Lung (tissue), 12 donors: ENCODE measurements around the gene NUBPL. TPM values are rescaled to one million over a fixed set of nuclear protein-coding genes. Genes with fewer than 3 reads are reported as not detected.

Experiments
- ATAC-seq: fragments of 200-7000 bp; cut with Tn5 transposase; one replicate; pipeline ENCODE4 v1.9.1; 2020; ENCODE audit warnings: moderate number of reproducible peaks; ENCODE audit not compliant: insufficient read depth, low FRiP score
- DNase-seq, 3 donors: peaks; one replicate each; pipeline ENCODE4 v3.0.0-alpha.2; 2013 to 2017
- H3K27ac ChIP-seq, 2 donors: one replicate each; pipeline ENCODE4 v1.5.1; 2013; ENCODE audit warnings: mild to moderate bottlenecking in 2 of 2, moderate library complexity in 2 of 2, control low read depth in 1 of 2, inconsistent platforms in 1 of 2, low read depth in 1 of 2, low read length in 1 of 2
- H3K27me3 ChIP-seq, 3 donors: one replicate each; pipeline ENCODE4 v1.5.1; 2013; ENCODE audit warnings: low read length in 2 of 3; ENCODE audit not compliant: control insufficient read depth in 3 of 3, insufficient read depth in 3 of 3
- H3K36me3 ChIP-seq, 4 donors: one replicate each; pipeline ENCODE4 v1.5.1; 2013; ENCODE audit warnings: low read length in 4 of 4, mild to moderate bottlenecking in 1 of 4, moderate library complexity in 1 of 4; ENCODE audit not compliant: control insufficient read depth in 4 of 4, insufficient read depth in 4 of 4
- H3K4me1 ChIP-seq, 5 donors: one replicate each; pipeline ENCODE4 v1.5.1; 2013; ENCODE audit warnings: low read length in 5 of 5, mild to moderate bottlenecking in 2 of 5, moderate library complexity in 1 of 5; ENCODE audit not compliant: control insufficient read depth in 5 of 5, insufficient read depth in 5 of 5
- H3K4me3 ChIP-seq: one replicate; pipeline ENCODE4 v1.5.1; 2013; ENCODE audit warnings: mild to moderate bottlenecking, control low read depth, moderate library complexity
- H3K9ac ChIP-seq, 2 donors: one replicate each; pipeline ENCODE4 v1.5.1; 2013; ENCODE audit warnings: low read length in 2 of 2, control low read depth in 1 of 2; ENCODE audit not compliant: insufficient read depth in 1 of 2
- H3K9me3 ChIP-seq, 4 donors: one replicate each; pipeline ENCODE4 v1.5.1; 2013; ENCODE audit warnings: low read length in 3 of 4, mild to moderate bottlenecking in 1 of 4, moderate library complexity in 1 of 4; ENCODE audit not compliant: control insufficient read depth in 4 of 4, insufficient read depth in 3 of 4
- WGBS, 2 donors: extraction: QIAGEN DNeasy Blood & Tissue Kit; methylation state at CpG; one replicate each; pipeline ENCODE4 v1.1.7; 2013; 5-methylcytosine and 5-hydroxymethylcytosine counted together
- polyA plus RNA-seq, 2 donors: library from polyadenylated mRNA; stranded (reverse); fragments of 200-250 nt; gene quantifications; one replicate each; pipeline ENCODE4 v1.2.1, GENCODE V29; 2013
- total RNA-seq, 2 donors: library from RNA; depleted of rRNA in 1 of 2; stranded (reverse); fragments of >200 nt in 1 of 2; gene quantifications; one replicate each; pipeline ENCODE4 v1.2.1, GENCODE V29; 2014 to 2021
- TF ChIP-seq, protein P1 (sequence below): IDR thresholded peaks from 2 replicates; pipeline ENCODE4 v1.5.1; 2012; ENCODE audit warnings: mild to moderate bottlenecking; ENCODE audit errors: control extremely low read depth, extremely low read depth
- donor health status: control.
- donor health status: control.
- donor health status: Bipolar disorder and iron deficiency.
- donor health status: healthy.
- donor health status: DM: yes; HTN: yes; CAD: no.

NUBPL gene
- total and polyA plus RNA-seq, 4 donors = 3.0 to 20.9 (median 9.5) TPM

DNA sequence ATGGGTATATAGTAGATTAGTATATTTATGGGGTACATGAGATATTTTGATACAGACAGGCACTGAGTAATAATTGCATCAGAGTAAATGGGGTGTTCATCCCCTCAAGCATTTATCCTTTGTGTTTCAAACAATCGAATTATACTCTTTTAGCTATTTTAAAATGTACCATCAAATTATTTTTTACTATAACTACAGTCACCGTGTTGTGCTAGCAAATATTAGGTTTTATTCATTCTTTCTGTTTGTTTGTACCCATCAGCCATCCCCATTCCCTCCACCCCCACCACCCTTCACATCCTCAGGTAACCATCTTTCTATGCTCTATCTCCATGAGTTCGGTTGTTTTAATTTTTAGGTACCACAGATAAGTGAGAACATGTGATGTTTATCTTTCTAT, 115.8 kb downstream of the NUBPL start:
- Histone ChIP-seq H3K4me1 (no peaks in the 10 kb centered on the region), H3K4me3 (no peak overlapping the region), H3K27ac (no peak overlapping the region), H3K36me3 (peaks cover 0 to 5% (median 0%) of the 10 kb centered on the region in 4 donors), H3K27me3 (no peaks in the 10 kb centered on the region), H3K9me3 (no peaks in the 10 kb centered on the region), H3K9ac (no peak overlapping the region)
- ATAC-seq (no peak), DNase-seq (no peak)
- 60 to 62% methylated on average over 3 of the region's 3 CpGs for whole genome bisulfite sequencing, 2 donors
- TF ChIP-seq, protein P1, sequence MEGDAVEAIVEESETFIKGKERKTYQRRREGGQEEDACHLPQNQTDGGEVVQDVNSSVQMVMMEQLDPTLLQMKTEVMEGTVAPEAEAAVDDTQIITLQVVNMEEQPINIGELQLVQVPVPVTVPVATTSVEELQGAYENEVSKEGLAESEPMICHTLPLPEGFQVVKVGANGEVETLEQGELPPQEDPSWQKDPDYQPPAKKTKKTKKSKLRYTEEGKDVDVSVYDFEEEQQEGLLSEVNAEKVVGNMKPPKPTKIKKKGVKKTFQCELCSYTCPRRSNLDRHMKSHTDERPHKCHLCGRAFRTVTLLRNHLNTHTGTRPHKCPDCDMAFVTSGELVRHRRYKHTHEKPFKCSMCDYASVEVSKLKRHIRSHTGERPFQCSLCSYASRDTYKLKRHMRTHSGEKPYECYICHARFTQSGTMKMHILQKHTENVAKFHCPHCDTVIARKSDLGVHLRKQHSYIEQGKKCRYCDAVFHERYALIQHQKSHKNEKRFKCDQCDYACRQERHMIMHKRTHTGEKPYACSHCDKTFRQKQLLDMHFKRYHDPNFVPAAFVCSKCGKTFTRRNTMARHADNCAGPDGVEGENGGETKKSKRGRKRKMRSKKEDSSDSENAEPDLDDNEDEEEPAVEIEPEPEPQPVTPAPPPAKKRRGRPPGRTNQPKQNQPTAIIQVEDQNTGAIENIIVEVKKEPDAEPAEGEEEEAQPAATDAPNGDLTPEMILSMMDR = no peak

DNA sequence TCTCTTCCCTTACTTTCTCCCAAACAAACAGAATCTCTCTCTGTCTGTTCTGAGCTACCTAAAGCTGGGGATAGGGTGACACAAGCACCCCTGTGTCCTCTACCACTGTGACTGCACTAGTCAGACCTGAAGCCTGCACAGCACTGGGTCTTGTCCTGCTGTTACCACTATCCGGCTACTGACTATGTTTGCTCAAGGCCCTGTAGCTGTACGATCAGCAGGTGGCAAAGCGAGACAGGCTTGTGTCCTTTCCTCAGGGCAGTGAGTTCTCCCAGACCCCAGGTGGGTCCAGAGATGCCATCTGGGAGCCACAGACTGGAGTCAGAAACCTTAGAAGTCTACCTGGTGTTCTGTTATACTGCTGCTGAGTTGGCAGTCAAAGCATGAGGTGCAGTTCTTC, 116.4 kb downstream of the NUBPL start:
- H3K27ac ChIP-seq = no peak overlapping the region
- no peaks in the 10 kb centered on the region for H3K4me1 ChIP-seq
- H3K9ac ChIP-seq = no peak overlapping the region
- WGBS, 2 donors = 95 to 96% methylated on average over 3 of the region's 3 CpGs
- no peak overlapping the region for H3K4me3 ChIP-seq
- peaks cover 0 to 5% (median 0%) of the 10 kb centered on the region in 4 donors for H3K36me3 ChIP-seq
- H3K27me3 ChIP-seq = no peaks in the 10 kb centered on the region
- H3K9me3 ChIP-seq = no peaks in the 10 kb centered on the region
- DNase-seq (no peak), ATAC-seq (no peak)
- TF ChIP-seq, protein P1 = no peak

DNA sequence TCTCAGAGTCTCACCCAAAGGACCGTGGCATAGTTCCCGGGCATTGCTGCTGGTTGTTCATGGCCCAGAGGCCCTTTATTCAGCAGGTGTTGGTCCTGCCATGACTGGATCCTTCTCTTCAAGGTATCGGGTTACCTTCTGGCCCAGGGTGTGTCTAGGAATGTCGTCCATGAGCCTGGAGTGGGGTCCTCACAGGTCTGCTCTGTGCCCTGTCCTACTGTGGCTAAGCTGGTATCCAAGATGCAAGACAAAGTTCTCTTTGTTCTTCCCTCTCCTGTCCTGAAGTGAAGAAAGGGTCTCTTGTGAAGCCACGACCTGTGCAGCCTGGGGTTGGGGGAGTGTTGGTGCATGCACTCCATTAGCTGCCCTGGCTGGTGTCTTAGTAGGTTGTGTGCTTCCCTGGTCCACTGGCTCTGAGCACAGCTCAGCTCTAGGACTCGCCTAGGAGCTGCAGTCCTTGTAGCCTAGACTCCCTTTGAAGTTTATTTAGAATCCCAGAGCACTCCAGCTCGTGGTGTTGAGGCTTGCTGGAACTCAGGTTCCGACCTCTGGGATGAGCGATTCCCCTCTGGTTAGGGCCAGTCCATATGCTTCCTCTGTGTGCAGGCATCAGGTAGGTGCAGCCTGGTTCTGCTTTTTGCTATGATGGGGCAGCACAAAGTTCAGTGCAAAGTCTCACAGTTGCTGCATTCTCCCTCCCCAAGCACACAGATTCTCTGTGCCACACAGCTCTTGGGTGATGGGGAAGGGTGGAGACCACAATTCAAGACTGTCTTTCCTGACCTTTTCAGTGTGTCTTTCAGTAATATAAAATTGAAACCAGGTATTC, 117.4 kb downstream of the NUBPL start:
- H3K9ac ChIP-seq = no peak overlapping the region
- peaks cover 0 to 5% (median 0%) of the 10 kb centered on the region in 4 donors for H3K36me3 ChIP-seq
- DNase-seq = no peak
- TF ChIP-seq, protein P1 = no peak
- ATAC-seq = no peak
- WGBS, 2 donors = 88 to 89% methylated on average over 9 of the region's 9 CpGs
- no peaks in the 10 kb centered on the region for H3K4me1 ChIP-seq
- no peak overlapping the region for H3K4me3 ChIP-seq
- H3K9me3 ChIP-seq = peaks cover 0 to 1% (median 0%) of the 10 kb centered on the region in 4 donors
- no peaks in the 10 kb centered on the region for H3K27me3 ChIP-seq
- H3K27ac ChIP-seq = no peak overlapping the region
